Stomach (tissue), 4 donors: ENCODE data around the gene FAM193A.
"Not testable (repeated sequence)": the region's sequence is repeated elsewhere in the genome, so short reads cannot be mapped to it uniquely, and the experiment has no call there.

Source experiments
- EP300 ChIP-seq: sonication (generic); formaldehyde crosslinking; IDR thresholded peaks from one replicate; pipeline ENCODE4 v1.6.1; 2017; ENCODE audit warnings: antibody characterized with exemption
- POLR2A ChIP-seq, 4 donors: fragments of 450-650 bp; IDR thresholded peaks; one replicate each; pipeline ENCODE4 v1.6.1; 2016; ENCODE audit warnings: antibody characterized with exemption in 4 of 4, control low read depth in 2 of 4, mild to moderate bottlenecking in 1 of 4, moderate library complexity in 1 of 4
- POLR2AphosphoS5 ChIP-seq, 3 donors: sonication (generic); formaldehyde crosslinking; IDR thresholded peaks; one replicate each; pipeline ENCODE4 v1.6.1; 2016; ENCODE audit warnings: antibody characterized with exemption in 3 of 3
- TF ChIP-seq, protein P1 (sequence below), 7 experiments: fragments of 450-650 bp in 4 of 7; fragments of 200-600 bp in 3 of 7; sonication (generic) in 3 of 7; IDR thresholded peaks; one replicate each; pipeline ENCODE4 v1.5.1; 2016 to 2019; ENCODE audit warnings: antibody characterized with exemption in 7 of 7, control low read depth in 2 of 7, mild to moderate bottlenecking in 1 of 7

DNA sequence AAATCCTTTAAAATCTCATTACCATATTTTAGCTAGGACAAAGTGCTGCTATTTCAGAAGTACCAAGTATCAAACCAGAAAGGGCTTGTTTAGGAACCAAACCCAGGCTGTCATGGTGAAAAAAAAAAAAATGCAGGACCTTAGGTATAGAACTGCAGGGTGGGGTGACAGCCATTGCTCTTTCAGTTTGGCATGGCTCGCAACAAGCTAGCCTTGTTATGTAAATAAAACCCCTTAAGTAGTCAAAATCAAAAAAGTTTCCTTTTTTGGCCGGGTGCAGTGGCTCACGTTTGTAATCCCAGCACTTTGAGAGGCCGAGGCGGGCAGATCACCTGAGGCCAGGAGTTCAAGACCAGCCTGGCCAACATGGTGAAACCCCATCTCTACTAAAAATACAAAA is 244.2 kb downstream of the FAM193A start:
- TF ChIP-seq POLR2A (IDR thresholded peaks at IDR 0.05); EP300; POLR2AphosphoS5 (IDR thresholded peaks at IDR 0.05): not testable (repeated sequence)
- TF ChIP-seq, protein P1, sequence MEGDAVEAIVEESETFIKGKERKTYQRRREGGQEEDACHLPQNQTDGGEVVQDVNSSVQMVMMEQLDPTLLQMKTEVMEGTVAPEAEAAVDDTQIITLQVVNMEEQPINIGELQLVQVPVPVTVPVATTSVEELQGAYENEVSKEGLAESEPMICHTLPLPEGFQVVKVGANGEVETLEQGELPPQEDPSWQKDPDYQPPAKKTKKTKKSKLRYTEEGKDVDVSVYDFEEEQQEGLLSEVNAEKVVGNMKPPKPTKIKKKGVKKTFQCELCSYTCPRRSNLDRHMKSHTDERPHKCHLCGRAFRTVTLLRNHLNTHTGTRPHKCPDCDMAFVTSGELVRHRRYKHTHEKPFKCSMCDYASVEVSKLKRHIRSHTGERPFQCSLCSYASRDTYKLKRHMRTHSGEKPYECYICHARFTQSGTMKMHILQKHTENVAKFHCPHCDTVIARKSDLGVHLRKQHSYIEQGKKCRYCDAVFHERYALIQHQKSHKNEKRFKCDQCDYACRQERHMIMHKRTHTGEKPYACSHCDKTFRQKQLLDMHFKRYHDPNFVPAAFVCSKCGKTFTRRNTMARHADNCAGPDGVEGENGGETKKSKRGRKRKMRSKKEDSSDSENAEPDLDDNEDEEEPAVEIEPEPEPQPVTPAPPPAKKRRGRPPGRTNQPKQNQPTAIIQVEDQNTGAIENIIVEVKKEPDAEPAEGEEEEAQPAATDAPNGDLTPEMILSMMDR (IDR thresholded peaks at IDR 0.05), result not testable (repeated sequence)
